Cardiac fibroblast (primary cell): ENCODE results near the gene UNC80.

ENCODE experiments used
- DNase-seq, 2 donors: peaks; one replicate each; pipeline versions ENCODE4 v3.0.0 to v3.0.0-alpha.2; 2010; ENCODE audit warnings: low read depth in 2 of 2
- H3K4me3 ChIP-seq, 2 donors: replicated peaks in 1 of 2; 1 replicate in 1 of 2; 2 replicates in 1 of 2; pipeline ENCODE4 v1.5.1; 2011; ENCODE audit warnings: low read depth in 2 of 2, low read length in 2 of 2, mild to moderate bottlenecking in 2 of 2, moderate library complexity in 1 of 2
- CTCF ChIP-seq: IDR thresholded peaks from one replicate; pipeline ENCODE4 v1.5.1; 2011; ENCODE audit warnings: low read depth, mild to moderate bottlenecking, low read length, inconsistent platforms

UNC80 gene

DNA sequence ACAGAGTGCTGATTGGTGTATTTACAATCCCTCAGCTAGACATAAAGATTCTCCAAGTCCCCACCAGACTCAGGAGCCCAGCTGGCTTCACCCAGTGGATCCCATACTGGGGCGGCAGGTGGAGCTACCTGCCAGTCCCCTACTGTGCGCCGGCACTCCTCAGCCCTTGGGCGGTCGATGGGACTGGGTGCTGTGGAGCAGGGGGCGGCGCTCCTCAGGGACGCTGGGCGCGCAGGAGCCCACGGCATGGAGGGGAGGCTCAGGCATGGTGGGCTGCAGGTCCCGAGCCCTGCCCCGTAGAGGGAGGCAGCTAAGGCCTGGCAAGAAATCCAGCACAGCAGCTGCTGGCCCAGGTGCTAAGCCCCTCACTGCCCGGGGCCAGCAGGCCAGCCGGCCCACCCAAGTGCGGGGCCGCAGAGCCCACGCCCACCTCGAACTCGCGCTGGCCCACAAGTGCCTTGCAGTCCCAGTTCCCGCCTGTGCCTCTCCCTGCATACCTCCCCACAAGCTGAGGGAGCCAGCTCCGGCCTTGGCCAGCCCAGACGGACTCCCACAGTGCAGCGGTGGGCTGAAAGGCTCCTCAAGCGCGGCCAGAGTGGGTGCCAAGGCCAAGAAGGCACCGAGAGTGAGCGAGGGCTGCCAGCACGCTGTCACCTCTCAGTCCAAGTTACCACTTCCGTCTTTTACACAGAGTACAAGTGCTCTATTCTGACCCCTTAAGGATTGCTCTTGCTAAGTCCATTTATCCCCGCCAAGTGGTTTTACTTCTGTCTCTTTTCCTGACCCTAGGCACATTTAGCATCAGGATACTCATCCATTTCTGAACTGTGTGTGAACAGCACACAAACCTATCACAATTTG, 229.1 kb downstream of the UNC80 start:
- TF ChIP-seq CTCF: no peak
- H3K4me3 ChIP-seq: no peak overlapping the region
- no peak for DNase-seq

- peak within 1 kb of the TSS; percentile 95 to 97 for H3K4me3 ChIP-seq
- peak; percentile 94 to 95 for DNase-seq
- TF ChIP-seq CTCF: no peak
Measured at GRCh38 chr2:210002158-210003157, 230.8 kb downstream of the UNC80 start, which contains the start of gene RPE. RPE (plus strand) TSS chr2:210002638; CDS start chr2:210002662, 24 bp downstream.

DNA sequence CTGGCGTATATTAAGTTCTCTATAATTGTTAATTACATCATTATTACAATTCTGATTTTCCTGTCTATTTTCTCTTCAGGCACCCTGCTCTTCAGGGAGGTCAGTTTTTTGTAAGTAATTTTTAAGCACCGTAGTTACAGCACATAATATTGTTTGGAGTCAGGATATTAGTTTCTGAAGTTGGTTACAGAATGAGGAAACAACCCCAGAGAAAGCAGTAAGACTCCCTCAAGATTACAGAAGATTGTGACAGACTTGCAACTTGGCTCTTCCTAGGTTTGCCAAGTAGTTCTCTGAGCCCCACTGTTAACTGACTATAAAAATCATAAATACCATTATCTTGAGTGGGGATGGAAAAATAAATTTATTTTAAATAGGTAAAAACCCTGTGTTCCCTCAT, 231.7 kb downstream of the UNC80 start:
- peak overlapping the region; percentile 95 to 97 for H3K4me3 ChIP-seq
- no peak for TF ChIP-seq CTCF
- DNase-seq: peak; percentile 20 to 22

- no peak overlapping the region for H3K4me3 ChIP-seq
- DNase-seq: no peak
Measured at GRCh38 chr2:210004881-210005280, 233.2 kb downstream of the UNC80 start.

GRCh38 chr2:210007895-210008294, 236.3 kb downstream of the UNC80 start:
- TF ChIP-seq CTCF: no peak
- H3K4me3 ChIP-seq: no peak overlapping the region
- peak in 1 of 2 donors; percentile 8 for DNase-seq

More at GRCh38 chr2:210004881-210005280, 233.2 kb downstream of the UNC80 start:
- TF ChIP-seq CTCF: no peak

- no peak overlapping the region for H3K4me3 ChIP-seq
- TF ChIP-seq CTCF: no peak
Measured at GRCh38 chr2:210009126-210009525, 237.5 kb downstream of the UNC80 start.

More at GRCh38 chr2:210009126-210009525, 237.5 kb downstream of the UNC80 start:
- no peak for DNase-seq
